ENCODE results near the gene STK33.

DNA sequence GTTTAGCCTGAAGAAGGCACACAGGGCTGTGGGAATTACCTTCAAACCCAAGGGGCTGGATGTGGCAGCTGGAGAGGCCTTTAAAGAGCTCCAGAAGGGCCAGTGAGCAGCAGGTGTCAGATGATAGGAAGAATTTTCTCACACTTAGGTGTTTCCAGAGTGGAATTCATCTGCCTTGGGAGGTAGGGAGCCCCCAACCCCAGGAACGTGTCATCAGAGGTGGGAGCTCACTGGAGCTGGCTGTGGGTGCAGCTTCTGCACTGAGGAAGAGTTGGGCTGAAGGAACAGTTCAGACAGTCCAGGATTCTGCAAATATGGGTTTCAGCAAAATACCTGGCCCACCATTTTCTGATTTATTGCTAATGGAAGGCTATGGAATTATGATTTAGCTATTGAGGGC lies 210.8 kb downstream of the STK33 start:
- TF ChIP-seq, protein P1, sequence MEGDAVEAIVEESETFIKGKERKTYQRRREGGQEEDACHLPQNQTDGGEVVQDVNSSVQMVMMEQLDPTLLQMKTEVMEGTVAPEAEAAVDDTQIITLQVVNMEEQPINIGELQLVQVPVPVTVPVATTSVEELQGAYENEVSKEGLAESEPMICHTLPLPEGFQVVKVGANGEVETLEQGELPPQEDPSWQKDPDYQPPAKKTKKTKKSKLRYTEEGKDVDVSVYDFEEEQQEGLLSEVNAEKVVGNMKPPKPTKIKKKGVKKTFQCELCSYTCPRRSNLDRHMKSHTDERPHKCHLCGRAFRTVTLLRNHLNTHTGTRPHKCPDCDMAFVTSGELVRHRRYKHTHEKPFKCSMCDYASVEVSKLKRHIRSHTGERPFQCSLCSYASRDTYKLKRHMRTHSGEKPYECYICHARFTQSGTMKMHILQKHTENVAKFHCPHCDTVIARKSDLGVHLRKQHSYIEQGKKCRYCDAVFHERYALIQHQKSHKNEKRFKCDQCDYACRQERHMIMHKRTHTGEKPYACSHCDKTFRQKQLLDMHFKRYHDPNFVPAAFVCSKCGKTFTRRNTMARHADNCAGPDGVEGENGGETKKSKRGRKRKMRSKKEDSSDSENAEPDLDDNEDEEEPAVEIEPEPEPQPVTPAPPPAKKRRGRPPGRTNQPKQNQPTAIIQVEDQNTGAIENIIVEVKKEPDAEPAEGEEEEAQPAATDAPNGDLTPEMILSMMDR (IDR thresholded peaks at IDR 0.05; ENCODE audit: poor library complexity, severe bottlenecking): no peak
- TF ChIP-seq, protein P2, sequence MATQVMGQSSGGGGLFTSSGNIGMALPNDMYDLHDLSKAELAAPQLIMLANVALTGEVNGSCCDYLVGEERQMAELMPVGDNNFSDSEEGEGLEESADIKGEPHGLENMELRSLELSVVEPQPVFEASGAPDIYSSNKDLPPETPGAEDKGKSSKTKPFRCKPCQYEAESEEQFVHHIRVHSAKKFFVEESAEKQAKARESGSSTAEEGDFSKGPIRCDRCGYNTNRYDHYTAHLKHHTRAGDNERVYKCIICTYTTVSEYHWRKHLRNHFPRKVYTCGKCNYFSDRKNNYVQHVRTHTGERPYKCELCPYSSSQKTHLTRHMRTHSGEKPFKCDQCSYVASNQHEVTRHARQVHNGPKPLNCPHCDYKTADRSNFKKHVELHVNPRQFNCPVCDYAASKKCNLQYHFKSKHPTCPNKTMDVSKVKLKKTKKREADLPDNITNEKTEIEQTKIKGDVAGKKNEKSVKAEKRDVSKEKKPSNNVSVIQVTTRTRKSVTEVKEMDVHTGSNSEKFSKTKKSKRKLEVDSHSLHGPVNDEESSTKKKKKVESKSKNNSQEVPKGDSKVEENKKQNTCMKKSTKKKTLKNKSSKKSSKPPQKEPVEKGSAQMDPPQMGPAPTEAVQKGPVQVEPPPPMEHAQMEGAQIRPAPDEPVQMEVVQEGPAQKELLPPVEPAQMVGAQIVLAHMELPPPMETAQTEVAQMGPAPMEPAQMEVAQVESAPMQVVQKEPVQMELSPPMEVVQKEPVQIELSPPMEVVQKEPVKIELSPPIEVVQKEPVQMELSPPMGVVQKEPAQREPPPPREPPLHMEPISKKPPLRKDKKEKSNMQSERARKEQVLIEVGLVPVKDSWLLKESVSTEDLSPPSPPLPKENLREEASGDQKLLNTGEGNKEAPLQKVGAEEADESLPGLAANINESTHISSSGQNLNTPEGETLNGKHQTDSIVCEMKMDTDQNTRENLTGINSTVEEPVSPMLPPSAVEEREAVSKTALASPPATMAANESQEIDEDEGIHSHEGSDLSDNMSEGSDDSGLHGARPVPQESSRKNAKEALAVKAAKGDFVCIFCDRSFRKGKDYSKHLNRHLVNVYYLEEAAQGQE (IDR thresholded peaks at IDR 0.05; ENCODE audit: borderline replicate concordance): no peak
- TF ChIP-seq RAD21 (conservative IDR thresholded peaks at IDR 0.05) (no peak), EP300 (conservative IDR thresholded peaks at IDR 0.05; ENCODE audit: poor library complexity, severe bottlenecking) (no peak), EZH2 (IDR thresholded peaks at IDR 0.05; ENCODE audit: borderline replicate concordance, insufficient read depth, low read length, poor library complexity, severe bottlenecking) (no peak)

All from neural cell (in vitro differentiated cells).